ENCODE data around the gene SLC35F3.
"Not testable (repeated sequence)": the region's sequence is repeated elsewhere in the genome, so short reads cannot be mapped to it uniquely, and the experiment has no call there.

SLC35F3 gene

GRCh38 chr1:234199476-234200127 lies 295.1 kb downstream of the SLC35F3 start:
- DNase-seq (ENCODE audit: low spot score) = no peak

- no peak for DNase-seq (ENCODE audit: low spot score)
These were observed 296.1 kb downstream of the SLC35F3 start for GRCh38 chr1:234200566-234200965.

GRCh38 chr1:234201600-234201999 lies 297.1 kb downstream of the SLC35F3 start:
- DNase-seq (ENCODE audit: low spot score) = no peak

GRCh38 chr1:234205966-234206365 lies 301.5 kb downstream of the SLC35F3 start:
- DNase-seq (ENCODE audit: low spot score) = no peak

GRCh38 chr1:234206651-234207284 lies 302.3 kb downstream of the SLC35F3 start:
- DNase-seq (ENCODE audit: low spot score) = no peak

- no peak for DNase-seq (ENCODE audit: low spot score)
These were observed 303.9 kb downstream of the SLC35F3 start for GRCh38 chr1:234208351-234208750.

GRCh38 chr1:234208791-234209190 lies 304.3 kb downstream of the SLC35F3 start:
- DNase-seq (ENCODE audit: low spot score) = no peak

- not testable (repeated sequence) for DNase-seq (ENCODE audit: low spot score)
These were observed 306.0 kb downstream of the SLC35F3 start for GRCh38 chr1:234210429-234210828.

- DNase-seq (ENCODE audit: low spot score) = not testable (repeated sequence)
These were observed 307.4 kb downstream of the SLC35F3 start for GRCh38 chr1:234211855-234212254.

GRCh38 chr1:234212764-234213657 lies 308.5 kb downstream of the SLC35F3 start:
- no peak for DNase-seq (ENCODE audit: low spot score)

- DNase-seq (ENCODE audit: low spot score) = no peak
These were observed 309.2 kb downstream of the SLC35F3 start for GRCh38 chr1:234213658-234214128.

GRCh38 chr1:234214129-234214910 lies 309.8 kb downstream of the SLC35F3 start:
- DNase-seq (ENCODE audit: low spot score) = peak; percentile 67

GRCh38 chr1:234214911-234215892 lies 310.7 kb downstream of the SLC35F3 start:
- DNase-seq (ENCODE audit: low spot score) = no peak

- DNase-seq (ENCODE audit: low spot score) = no peak
These were observed 311.7 kb downstream of the SLC35F3 start for GRCh38 chr1:234216116-234216703.

GRCh38 chr1:234217316-234217840 lies 312.9 kb downstream of the SLC35F3 start:
- DNase-seq (ENCODE audit: low spot score) = no peak

GRCh38 chr1:234218078-234218477 lies 313.6 kb downstream of the SLC35F3 start:
- no peak for DNase-seq (ENCODE audit: low spot score)

GRCh38 chr1:234219711-234220110 lies 315.2 kb downstream of the SLC35F3 start:
- no peak for DNase-seq (ENCODE audit: low spot score)

- DNase-seq (ENCODE audit: low spot score) = no peak
These were observed 317.1 kb downstream of the SLC35F3 start for GRCh38 chr1:234221601-234222000.

- DNase-seq (ENCODE audit: low spot score) = no peak
These were observed 318.2 kb downstream of the SLC35F3 start for GRCh38 chr1:234222561-234223280.

Data from ecto neural progenitor cell (in vitro differentiated cells).